Ecto neural progenitor cell (in vitro differentiated cells): ENCODE measurements around the gene EDIL3.
"Not testable (repeated sequence)": the region's sequence is repeated elsewhere in the genome, so short reads cannot be mapped to it uniquely, and the experiment has no call there.

Source experiments
- DNase-seq: peaks from one replicate; pipeline ENCODE4 v3.0.0-alpha.2; 2018; ENCODE audit warnings: low spot score

EDIL3 gene

GRCh38 chr5:84063041-84063440, 321.6 kb downstream of the EDIL3 start:
- no peak for DNase-seq

- no peak for DNase-seq
These were observed 325.0 kb downstream of the EDIL3 start for GRCh38 chr5:84059672-84060071.

GRCh38 chr5:84058561-84058960, 326.1 kb downstream of the EDIL3 start:
- no peak for DNase-seq

- DNase-seq, result no peak
These were observed 327.5 kb downstream of the EDIL3 start for GRCh38 chr5:84057211-84057610.

- no peak for DNase-seq
These were observed 338.7 kb downstream of the EDIL3 start for GRCh38 chr5:84045964-84046363.

- no peak for DNase-seq
These were observed 347.8 kb downstream of the EDIL3 start for GRCh38 chr5:84036842-84037241.

GRCh38 chr5:84032324-84032723, 352.4 kb downstream of the EDIL3 start:
- no peak for DNase-seq

- no peak for DNase-seq
These were observed 356.6 kb downstream of the EDIL3 start for GRCh38 chr5:84028093-84028492.

GRCh38 chr5:84018521-84018920, 366.2 kb downstream of the EDIL3 start:
- DNase-seq, result not testable (repeated sequence)

- DNase-seq, result no peak
These were observed 367.0 kb downstream of the EDIL3 start for GRCh38 chr5:84017523-84018172.

GRCh38 chr5:84016085-84016484, 368.6 kb downstream of the EDIL3 start:
- no peak for DNase-seq

- DNase-seq, result no peak
These were observed 369.7 kb downstream of the EDIL3 start for GRCh38 chr5:84014966-84015365.

GRCh38 chr5:83993803-83994202, 390.9 kb downstream of the EDIL3 start:
- no peak for DNase-seq

- no peak for DNase-seq
These were observed 393.0 kb downstream of the EDIL3 start for GRCh38 chr5:83991566-83992224.

- DNase-seq, result no peak
These were observed 396.4 kb downstream of the EDIL3 start for GRCh38 chr5:83988293-83988685.

- DNase-seq, result no peak
These were observed 397.0 kb downstream of the EDIL3 start for GRCh38 chr5:83987513-83988292.

- no peak for DNase-seq
These were observed 400.8 kb downstream of the EDIL3 start for GRCh38 chr5:83983852-83984251.

- no peak for DNase-seq
These were observed 410.5 kb downstream of the EDIL3 start for GRCh38 chr5:83973925-83974815.

- no peak for DNase-seq
These were observed 411.8 kb downstream of the EDIL3 start for GRCh38 chr5:83972909-83973308.

- DNase-seq, result no peak
These were observed 412.4 kb downstream of the EDIL3 start for GRCh38 chr5:83972236-83972635.

- DNase-seq, result no peak
These were observed 417.3 kb downstream of the EDIL3 start for GRCh38 chr5:83967417-83967816.

- no peak for DNase-seq
These were observed 419.2 kb downstream of the EDIL3 start for GRCh38 chr5:83965441-83965840.
